HTERT RPE-1 (cell line): Measurements from ENCODE around the gene FRA10AC1.

Source experiments
- in situ Hi-C: fragments of 300-500 bp; cut with MboI; formaldehyde crosslinking; loops from 4 replicates; pipeline ENCODE4 v1.14.3; 2020; ENCODE audit warnings: low sequenced_read_pairs

FRA10AC1 gene, protein sequence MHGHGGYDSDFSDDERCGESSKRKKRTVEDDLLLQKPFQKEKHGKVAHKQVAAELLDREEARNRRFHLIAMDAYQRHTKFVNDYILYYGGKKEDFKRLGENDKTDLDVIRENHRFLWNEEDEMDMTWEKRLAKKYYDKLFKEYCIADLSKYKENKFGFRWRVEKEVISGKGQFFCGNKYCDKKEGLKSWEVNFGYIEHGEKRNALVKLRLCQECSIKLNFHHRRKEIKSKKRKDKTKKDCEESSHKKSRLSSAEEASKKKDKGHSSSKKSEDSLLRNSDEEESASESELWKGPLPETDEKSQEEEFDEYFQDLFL

DNA sequence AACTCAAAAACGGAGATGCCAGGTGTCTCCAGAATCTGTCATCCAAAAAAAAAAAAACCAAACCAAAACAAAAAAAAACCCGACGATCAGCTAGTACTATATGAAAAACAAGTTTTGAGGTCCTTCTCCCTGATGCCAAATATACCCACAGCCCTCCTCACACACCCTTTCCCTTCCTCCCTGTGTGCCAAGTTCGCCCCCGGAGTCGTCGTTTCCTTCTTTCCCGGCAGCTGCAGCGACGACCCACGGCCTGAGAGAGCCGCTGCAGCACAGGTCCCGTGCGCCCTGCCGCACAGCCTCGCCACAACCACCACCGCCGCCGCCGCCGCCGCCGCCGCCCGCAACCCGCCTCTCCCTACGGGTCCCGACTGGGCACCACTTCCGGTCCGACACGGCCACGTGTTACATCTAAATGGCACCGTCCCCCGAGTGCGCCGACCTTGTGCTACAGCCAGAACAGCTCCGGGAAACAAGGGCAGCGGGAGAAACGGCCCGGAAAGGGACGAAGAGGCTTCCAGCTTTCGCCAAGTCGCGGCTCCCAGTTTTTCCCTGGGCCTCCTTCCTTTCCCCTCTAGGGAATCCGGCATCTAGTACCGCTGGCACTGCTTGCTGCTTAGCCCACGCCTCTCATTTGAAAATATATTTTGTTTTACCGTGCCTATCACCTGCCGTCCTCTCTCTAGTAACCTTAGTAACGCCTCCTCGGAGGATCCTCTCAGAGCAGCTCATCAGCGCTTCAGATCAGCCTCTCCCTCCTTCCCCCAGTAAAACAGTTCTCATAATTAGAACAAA lies at the start of gene FRA10AC1:
Gene FRA10AC1, minus strand, starts transcription at position 383 of the 792 bp plus-strand sequence. CDS start 2,486 bp downstream, outside the sequence.
- in situ Hi-C loops: loop anchor here (25.0 kb wide), 1 partner anchor 110 kb away; no protein-coding TSS in a partner anchor

DNA sequence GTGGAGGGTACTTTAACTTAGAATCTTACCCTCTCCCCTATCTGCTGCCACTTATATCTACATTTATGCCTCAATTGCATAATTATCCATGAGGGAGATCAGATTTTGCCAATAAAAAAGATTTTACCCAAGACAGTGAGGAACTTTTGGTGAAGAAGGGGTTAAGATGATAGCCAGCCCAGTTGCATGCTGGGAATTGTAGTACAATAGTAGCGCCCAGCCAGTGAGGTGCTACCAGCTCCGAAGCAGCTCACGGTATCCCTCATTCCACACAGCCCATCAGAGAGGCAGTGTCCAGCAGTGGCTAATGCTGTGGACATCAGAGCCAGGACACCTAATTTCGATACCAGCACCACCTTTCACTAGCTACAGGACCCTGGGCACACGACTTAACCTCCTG lies 49.4 kb upstream of the FRA10AC1 start:
- in situ Hi-C loops: no loop called here

DNA sequence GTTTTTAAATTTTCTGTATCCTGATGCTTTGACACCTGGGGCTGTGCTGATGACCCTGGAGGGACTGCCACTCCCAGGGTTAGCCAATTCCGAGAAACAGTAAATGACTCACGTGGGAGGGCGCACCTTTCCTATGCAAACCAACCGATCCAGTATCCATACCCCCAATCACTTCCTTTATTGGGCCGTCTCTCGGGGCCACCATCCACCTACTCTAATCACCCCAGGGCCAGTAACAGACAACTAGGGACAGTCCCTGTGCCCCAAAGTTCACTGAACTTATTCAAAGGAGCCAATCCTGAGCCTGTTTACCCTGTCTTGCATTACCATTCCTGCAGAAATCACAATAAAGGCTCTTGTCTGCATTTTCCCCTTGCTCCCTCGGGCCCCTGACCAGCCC lies 48.7 kb upstream of the FRA10AC1 start:
- in situ Hi-C loops: no loop called here

DNA sequence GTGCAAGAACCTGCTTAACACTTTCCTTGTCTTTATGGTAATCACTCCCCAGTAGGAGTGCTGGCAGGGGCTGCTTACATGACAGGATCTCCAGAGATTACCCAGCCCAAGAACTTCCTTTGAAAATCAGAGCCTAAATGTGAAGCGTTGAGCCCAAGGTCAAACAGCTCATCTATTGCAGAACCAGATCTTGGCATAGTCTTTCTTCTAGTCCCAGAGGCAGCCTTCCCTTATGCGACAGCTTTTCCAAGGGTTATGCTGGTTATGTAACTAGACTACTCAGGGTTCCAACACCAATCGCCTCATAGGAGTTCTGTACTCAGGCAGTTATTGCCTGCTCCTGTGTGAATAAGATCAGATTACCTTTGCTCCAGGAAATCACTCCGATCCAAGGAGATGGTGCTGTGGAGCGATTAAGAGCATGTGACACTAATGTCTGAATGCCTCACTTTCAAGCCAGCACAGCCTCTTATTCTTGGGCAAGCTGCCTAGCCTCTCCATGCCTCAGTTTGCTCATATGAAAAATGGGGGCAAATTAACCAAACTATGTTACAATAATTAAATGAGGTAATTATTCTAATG lies 46.9 kb upstream of the FRA10AC1 start:
- in situ Hi-C loops: no loop called here

DNA sequence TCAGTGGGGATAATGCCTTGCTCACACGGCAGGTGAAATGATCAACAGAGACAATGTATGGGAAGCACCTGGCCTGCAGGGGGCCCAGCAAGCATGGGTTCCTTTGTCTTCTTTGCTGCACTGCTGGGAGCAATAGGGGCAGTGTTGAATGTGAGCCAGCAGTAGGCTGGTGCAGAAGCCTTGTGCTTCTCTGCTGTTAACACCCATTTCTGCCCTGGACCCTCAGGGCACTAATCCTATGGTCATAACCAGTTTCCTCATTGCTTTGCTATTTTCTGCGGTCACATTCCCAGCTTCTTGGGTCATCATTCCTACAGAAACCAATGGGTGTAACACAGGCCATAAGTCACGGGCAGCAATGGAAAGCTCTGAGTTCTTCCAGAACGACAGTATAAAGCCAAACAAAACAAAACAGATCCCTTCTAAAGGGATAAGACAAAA lies 44.5 kb upstream of the FRA10AC1 start:
- in situ Hi-C loops: no loop called here

DNA sequence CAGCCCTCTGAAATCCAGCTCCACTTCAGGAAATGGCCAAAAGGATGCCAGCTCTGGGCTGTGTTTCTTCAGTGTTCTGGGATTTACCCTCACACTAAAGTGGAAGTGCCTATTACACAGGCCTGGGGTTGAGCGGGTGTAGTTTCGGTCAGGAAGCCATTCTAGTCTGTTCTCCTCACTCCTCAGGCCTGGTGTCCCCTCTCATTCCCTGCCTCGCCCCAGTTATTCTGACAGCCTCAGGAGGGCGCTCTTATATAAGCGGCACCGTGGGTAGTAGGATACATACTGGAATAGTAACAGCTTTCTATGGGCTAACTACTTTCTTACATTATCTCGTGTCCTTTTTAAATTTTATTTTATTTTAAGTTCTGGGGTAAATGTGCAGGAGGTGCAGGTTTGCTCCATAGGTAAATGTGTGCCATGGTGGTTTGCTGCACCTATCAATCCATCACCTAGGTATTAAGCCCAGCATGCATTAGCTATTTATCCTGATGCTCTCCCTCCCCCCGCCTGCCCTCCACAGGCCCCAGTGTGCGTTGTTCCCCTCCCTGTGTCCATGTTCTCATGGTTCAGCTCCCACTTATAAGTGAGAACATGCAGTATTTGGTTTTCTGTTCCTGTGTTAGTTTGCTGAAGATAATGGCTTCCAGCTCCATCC lies 43.1 kb upstream of the FRA10AC1 start:
- in situ Hi-C loops: no loop called here

DNA sequence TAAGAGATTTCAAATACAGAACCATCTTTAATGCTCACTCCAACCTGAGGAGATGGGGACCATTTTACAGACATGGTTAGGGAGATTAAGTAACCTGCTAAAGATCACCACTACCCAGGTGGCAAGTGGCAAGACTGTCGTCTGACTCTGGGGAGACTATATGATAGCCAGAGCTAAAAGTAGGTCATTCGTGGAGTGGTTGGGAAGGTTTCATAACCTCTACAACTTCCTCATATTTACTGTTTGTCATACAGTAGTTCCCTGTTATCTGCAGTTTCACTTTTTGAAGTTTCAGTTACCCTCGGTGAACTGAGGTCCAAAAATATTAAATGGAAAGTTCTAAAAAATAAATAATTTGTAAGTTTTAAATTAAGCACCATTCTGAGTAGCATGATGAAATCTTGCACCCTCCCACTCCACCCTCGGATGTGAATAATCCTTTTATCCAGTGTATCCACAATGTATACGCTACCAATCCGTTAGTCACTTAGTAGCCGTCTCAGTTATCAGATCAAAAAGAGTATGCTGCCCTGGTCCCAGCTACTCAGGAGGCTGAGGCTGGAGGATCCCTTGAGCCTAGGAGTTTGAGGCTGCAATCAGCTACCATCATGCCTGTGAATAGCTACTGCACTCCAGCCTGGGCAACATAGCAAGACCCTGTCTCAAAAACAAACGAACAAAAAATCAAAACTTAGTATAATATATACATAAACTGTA lies 40.4 kb upstream of the FRA10AC1 start:
- in situ Hi-C loops: no loop called here

DNA sequence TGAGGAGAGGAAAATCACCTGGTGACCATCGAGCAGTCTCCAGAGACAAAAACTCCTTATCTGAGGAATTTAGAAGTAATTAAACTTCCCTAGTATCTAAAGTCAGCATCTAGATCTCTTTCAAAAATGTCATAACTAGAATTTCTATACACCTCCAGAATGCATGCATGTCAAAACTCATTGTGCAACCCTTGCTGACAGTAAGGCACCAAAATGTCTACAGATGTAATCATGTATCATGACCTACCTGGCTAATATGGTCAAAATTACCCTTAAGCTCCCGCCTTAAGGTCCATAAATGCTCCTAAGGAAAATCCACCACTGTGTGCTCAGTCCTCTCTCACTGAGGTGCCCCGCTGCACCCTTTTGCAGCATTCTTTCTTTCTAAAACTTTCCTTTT lies 39.0 kb upstream of the FRA10AC1 start:
- in situ Hi-C loops: no loop called here

DNA sequence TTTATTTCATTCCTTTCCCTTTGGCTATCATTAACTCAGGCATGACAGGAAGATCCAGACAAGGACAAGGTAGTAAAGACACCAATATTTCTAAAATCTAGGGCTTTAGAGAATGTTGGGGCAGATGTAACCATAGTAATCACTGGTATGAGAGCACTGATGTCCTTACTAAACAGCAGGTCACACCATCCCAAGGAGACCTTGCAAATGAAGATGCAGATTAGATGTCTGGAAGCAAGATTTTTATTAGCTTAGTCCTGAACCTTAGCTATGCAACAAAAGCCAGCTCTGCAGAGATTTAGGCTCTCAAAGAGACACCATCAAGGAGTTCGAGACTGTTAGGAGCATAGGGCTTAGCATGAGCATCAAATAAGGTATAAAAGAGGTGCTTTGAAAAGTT lies 23.6 kb upstream of the FRA10AC1 start:
- in situ Hi-C loops: no loop called here

DNA sequence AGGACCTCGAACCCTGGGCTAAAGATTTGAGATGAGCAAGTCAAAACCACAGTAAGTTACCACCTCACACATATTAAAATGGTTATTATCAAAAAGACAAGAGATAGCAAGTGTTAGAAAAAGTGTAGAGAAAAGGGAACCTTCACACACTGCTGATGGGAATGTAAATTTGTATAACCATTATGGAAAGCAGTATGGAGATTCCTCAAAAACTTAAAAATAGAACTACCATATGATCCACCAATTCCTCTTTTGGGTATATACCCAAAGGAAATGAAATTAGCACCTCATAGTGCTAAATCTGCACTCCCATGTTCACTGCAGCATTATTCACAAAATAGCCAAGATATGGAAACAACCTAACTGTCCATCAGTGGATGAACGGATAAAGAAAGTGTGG lies 20.8 kb upstream of the FRA10AC1 start:
- in situ Hi-C loops: loop anchor here (25.0 kb wide), 1 partner anchor 89 kb away; no protein-coding TSS in a partner anchor

DNA sequence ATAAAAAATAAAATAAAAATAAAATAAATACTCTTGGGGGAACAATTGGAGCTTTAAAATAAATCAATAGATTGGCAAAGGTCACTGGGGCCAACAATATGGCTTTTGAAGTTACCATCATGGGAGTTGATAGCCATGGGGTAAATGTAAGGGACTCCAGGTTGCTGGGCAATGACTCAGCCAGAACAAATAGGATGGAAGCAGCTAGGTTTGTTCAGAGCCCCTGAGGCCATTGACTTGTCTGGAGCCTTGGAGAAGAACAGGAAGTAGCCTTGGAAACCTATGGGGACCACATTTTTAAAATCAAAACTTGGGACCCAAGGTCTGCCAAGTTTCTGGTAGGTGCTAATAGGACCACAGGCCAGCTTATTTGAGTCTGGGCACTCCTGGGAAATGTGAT lies 20.2 kb upstream of the FRA10AC1 start:
- in situ Hi-C loops: loop anchor here (25.0 kb wide), 1 partner anchor 90 kb away; no protein-coding TSS in a partner anchor

DNA sequence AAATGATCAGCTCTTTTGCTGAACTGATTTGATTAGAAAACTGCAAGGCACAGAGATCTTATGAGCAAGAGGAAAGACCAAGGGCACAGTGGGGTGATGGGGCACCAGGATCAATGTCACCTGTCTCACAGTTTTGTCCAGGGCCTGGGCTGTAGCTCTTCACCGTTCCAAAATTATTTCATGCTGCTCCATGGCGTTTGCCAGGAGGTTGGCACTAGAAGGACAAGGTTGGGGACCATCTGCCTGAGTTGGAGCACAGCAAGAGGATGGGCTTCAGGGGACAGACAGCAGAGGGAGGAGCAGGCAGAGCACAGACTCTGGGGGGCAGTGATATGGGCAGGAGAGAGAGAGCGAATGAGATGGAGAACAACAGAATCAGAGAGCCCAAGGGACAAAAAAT lies 17.5 kb upstream of the FRA10AC1 start:
- in situ Hi-C loops: loop anchor here (25.0 kb wide), 1 partner anchor 92 kb away; no protein-coding TSS in a partner anchor

DNA sequence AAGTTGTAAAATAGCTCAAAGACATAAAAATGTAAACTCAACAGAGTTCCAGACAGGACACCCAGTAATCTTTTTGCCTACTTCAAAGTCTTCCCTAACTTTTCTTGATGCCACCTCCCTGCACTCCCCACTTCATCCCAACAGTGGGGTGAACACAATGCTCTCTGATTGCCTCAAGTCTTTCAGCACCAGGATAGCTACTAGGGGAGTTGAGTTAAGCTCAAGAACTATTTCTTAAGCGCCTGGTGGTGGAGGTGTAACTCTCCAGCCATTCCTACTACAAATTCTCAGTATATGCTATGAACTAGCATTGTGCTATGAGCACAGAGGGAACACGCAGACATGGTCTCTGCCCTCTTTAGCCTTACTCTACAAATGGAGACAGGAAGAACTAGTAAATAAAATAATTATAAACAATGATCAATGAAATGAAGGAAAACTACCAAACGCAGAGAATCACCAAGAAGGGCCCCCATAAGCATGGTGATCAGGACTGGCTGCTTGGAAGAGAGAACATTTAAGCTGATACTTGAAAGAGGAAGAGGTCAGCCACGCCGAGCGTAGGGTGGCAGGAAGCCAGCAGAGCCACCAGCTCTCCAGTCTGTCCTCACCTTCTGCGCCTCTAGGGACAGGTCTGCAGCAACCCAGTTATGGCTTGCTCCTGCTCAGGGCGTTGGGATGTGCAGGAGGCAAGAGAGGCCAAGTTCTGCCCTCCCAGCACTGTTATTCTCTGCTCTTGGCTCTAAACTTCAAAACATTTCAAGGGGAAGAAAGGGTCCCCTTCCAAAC lies 16.7 kb upstream of the FRA10AC1 start:
- in situ Hi-C loops: loop anchor here (25.0 kb wide), 1 partner anchor 93 kb away; no protein-coding TSS in a partner anchor

DNA sequence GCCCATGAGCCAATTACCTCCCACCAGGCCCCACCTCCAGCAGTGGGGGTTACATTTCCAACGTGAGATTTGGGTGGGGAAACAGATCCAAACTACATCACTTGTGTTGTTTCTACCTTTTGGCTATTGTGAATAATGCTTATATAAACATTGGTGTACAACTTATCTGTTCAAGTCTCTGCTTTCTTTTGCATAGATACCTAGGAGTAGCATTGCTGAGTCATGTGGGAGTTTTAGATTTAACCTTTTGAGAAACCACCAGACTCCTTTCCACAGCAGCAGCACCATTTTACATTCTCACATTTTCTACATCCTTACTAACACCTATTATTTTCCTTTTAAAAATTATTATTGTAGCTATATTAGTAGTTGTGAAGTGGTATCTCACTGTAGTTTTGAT lies 14.4 kb upstream of the FRA10AC1 start:
- in situ Hi-C loops: loop anchor here (25.0 kb wide), 1 partner anchor 96 kb away; no protein-coding TSS in a partner anchor

DNA sequence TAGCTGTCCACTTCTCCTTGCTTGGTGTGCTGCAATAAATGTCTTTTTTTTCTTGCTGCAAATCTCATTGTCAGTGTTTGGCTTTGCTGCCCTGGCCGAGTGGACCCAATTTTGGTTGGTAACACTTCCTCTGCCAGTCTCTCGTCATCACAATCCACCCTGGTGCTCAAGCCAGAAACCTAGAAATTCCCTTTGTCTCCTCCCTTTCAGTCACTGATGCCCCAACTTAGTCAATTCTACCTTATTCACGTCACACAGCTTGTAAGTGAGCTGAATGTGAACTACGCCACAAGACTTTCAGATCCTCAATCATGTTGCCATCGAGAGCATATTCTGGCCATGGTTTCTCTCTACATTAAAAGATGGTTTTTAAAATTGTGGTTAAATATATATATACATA lies 13.0 kb upstream of the FRA10AC1 start:
- in situ Hi-C loops: loop anchor here (25.0 kb wide), 1 partner anchor 97 kb away; no protein-coding TSS in a partner anchor

DNA sequence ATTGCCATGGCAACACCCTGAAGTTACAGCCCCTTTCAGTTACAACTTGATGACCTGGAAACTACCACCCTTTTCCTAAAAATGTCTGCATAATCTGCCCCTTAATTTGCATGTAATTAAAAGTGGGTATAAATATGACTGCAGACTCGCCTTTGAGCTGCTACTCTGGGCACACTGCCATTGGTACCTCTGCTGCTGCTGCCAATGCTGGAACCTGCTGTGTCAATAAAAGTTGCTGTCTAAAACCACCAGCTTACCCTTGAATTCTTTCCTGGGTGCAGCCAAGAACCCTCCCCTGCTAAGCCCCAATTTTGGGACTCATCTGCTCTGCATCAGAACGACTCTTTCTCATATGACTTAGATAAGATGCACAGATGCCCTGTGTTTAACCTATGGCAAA lies 10.2 kb upstream of the FRA10AC1 start:
- in situ Hi-C loops: loop anchor here (25.0 kb wide), 1 partner anchor 100 kb away; no protein-coding TSS in a partner anchor

DNA sequence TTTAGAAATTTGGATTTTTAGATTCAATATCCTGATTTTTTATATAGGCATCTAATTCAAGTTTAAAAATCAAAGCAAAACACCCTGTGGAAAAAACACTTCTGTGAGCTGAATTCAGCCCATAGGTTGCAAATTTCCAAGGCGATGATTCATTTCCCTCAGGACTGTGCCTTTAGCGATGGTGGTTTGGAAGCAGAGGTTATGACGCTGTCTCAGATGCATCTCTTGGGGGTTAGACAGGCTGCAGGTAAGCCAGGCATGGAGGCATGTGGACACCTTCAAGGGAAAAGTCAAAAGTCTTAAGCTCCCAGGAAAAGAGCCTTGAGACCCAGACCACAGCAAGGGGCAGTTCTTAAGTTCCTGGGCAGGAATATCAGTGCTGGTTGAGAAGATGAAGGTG lies 9.5 kb upstream of the FRA10AC1 start:
- in situ Hi-C loops: loop anchor here (25.0 kb wide), 1 partner anchor 100 kb away; no protein-coding TSS in a partner anchor

DNA sequence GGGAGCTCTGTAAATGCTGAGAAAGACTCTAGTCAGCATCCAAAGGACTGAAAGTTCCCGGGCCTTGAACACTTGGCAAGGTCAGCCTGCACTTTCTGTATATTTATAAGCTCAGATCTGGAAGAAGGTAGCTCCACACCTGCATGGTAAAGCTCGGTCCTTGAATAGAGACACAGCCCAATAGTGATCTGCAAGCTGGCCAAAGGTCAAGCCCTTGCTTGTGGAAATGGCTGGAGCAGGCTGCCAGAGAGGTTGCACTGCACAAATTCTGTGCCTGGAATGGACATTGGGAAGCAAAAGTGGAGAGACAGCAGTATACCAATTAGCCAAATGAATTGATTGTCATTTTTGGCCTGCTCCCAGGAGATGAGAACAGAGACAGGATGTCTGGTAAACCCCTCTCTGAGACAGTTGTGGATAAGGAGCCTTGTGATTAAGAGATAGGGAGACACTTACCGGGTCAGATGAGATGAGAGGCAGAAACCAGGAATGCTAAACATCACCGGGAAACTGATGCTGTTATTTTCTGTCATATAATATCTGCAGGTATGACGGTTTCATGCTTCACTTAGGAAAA lies 8.0 kb upstream of the FRA10AC1 start:
- in situ Hi-C loops: loop anchor here (25.0 kb wide), 1 partner anchor 102 kb away; no protein-coding TSS in a partner anchor

DNA sequence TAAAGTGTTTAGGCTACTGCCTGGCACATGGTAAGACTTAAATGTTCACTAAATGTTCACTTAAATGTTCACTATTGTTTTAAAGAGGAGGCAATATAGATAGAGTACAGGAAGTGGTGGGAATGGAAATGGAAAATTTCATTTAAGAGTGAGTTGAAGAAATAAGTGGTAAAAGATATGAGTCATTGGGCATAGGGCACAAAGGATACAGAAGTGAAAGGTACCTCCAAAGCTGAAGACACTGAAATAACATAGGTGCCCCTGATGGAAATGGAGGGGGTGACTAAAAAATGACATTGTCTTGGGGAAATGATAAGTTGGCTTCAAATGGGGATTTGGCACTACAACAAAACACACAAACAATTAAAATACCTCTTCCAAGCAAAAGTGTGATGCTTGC lies 5.2 kb upstream of the FRA10AC1 start:
- in situ Hi-C loops: loop anchor here (25.0 kb wide), 1 partner anchor 105 kb away; no protein-coding TSS in a partner anchor
